Coronary artery (tissue), 2 donors: Measurements from ENCODE around the gene KHDRBS2.

Source experiments
- DNase-seq: peaks from one replicate; pipeline ENCODE4 v3.0.0-alpha.2; 2017; ENCODE audit warnings: low spot score
- H3K27ac ChIP-seq, 2 donors: fragments of 200-600 bp; sonication (generic); one replicate each; pipeline ENCODE4 v1.5.1; 2016 to 2019
- H3K4me3 ChIP-seq: fragments of 200-600 bp; sonication (generic); 2 replicates; pipeline ENCODE4 v1.5.1; 2016; ENCODE audit warnings: mild to moderate bottlenecking, moderate library complexity
- CTCF ChIP-seq: fragments of 200-600 bp; sonication (generic); IDR thresholded peaks from one replicate; pipeline ENCODE4 v1.5.1; 2019; ENCODE audit warnings: antibody characterized with exemption

KHDRBS2 gene

GRCh38 chr6:62288974-62289373 lies 2.9 kb upstream of the KHDRBS2 start:
- TF ChIP-seq CTCF = no peak
- DNase-seq = no peak
- H3K4me3 ChIP-seq = no peak overlapping the region
- H3K27ac ChIP-seq = no peak overlapping the region

- Histone ChIP-seq H3K27ac (no peak overlapping the region), H3K4me3 (no peak overlapping the region)
- no peak for TF ChIP-seq CTCF
- DNase-seq = no peak
These were observed 2.5 kb upstream of the KHDRBS2 start for GRCh38 chr6:62288562-62288961.

GRCh38 chr6:62286470-62286843 lies 432 bp upstream of the KHDRBS2 start:
- no peak for TF ChIP-seq CTCF
- no peak for DNase-seq
- Histone ChIP-seq H3K27ac (no peak overlapping the region), H3K4me3 (peak overlapping the region; percentile 63)

GRCh38 chr6:62284725-62285124 lies 1.3 kb downstream of the KHDRBS2 start:
- no peak for DNase-seq
- Histone ChIP-seq H3K27ac (no peak overlapping the region), H3K4me3 (no peak overlapping the region)
- TF ChIP-seq CTCF = no peak

GRCh38 chr6:62283796-62284411 lies 2.1 kb downstream of the KHDRBS2 start:
- Histone ChIP-seq H3K27ac (no peak overlapping the region), H3K4me3 (no peak overlapping the region)
- peak; percentile 33 for TF ChIP-seq CTCF
- DNase-seq = no peak

GRCh38 chr6:62283365-62283764 lies 2.7 kb downstream of the KHDRBS2 start:
- DNase-seq = no peak
- Histone ChIP-seq H3K4me3 (no peak overlapping the region), H3K27ac (no peak overlapping the region)
- no peak for TF ChIP-seq CTCF

- H3K27ac ChIP-seq = no peak overlapping the region
- DNase-seq = no peak
- no peak for TF ChIP-seq CTCF
- H3K4me3 ChIP-seq = no peak overlapping the region
These were observed 5.9 kb downstream of the KHDRBS2 start for GRCh38 chr6:62280099-62280498.
